Activated T-helper 2 cell treated with anti-CD3 and anti-CD28 coated beads, Interferon-gamma antibody, Interleukin-2, Interleukin-4, amounts not matched to agents 10 μg/mL and 5 μg/mL and 100 μg/mL, durations not matched to agents 14 hours and 24 hours and 36 hours (primary cell): ENCODE data around the gene NR5A1. TPM values are rescaled to one million over a fixed set of nuclear protein-coding genes. Genes with fewer than 3 reads are reported as not detected.

Experiments used
- DNase-seq: peaks from one replicate; pipeline ENCODE4 v3.0.0; 2021; ENCODE audit warnings: low spot score
- H3K27ac Mint-ChIP-seq: one replicate; pipeline ENCODE4 v1.8.0; 2021; ENCODE audit warnings: mixed read lengths
- H3K27me3 Mint-ChIP-seq: one replicate; pipeline ENCODE4 v1.8.0; 2021; ENCODE audit warnings: low read depth, mixed read lengths
- H3K36me3 Mint-ChIP-seq: one replicate; pipeline ENCODE4 v1.8.0; 2021; ENCODE audit warnings: low read depth, mixed read lengths
- H3K4me1 Mint-ChIP-seq: one replicate; pipeline ENCODE4 v1.8.0; 2021; ENCODE audit warnings: low read depth, mixed read lengths
- H3K4me3 Mint-ChIP-seq: one replicate; pipeline ENCODE4 v1.8.0; 2021; ENCODE audit warnings: low read depth, mild to moderate bottlenecking, moderate library complexity, mixed read lengths
- H3K9me3 Mint-ChIP-seq: one replicate; pipeline ENCODE4 v1.8.0; 2021; ENCODE audit warnings: mixed read lengths
- intact Hi-C: fragments of 100-400 bp; cut with micrococcal nuclease; formaldehyde crosslinking; loops from one replicate; pipeline ENCODE4 v1.15.1; 2023
- total RNA-seq: library from RNA; stranded (reverse); gene quantifications from 2 replicates; pipeline ENCODE4 v1.2.3, GENCODE V29; 2022

Gene NR5A1
- total RNA-seq, 1 donor from 2014 or later: not detected

DNA sequence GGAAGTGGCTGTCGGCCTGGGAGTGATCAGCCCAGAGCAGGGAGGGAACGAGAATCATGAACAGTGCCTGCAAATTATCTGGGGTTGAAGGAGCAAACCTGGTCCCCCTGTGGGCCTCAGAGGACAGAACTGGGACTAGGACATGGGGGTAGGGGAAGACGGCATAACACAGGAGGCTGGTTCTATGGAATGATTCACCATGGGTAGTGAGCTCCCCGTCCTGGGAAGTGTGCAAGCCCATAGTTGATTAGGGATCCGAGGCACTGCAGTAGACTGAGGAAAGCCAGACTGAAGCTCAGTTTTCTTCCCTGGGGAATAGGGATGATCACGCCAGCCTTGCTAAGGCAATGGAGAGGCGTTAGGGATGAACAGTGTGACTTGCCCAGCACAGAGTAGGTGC, 51.4 kb downstream of the NR5A1 start:
- Mint-ChIP-seq H3K27me3 (peaks cover 14% of the 10 kb centered on the region), H3K4me1 (no peaks in the 10 kb centered on the region), H3K4me3 (no peak overlapping the region), H3K27ac (no peak overlapping the region), H3K36me3 (no peaks in the 10 kb centered on the region), H3K9me3 (no peaks in the 10 kb centered on the region)
- intact Hi-C loops: no loop called here
- DNase-seq: no peak

GRCh38 chr9:124454791-124455443, 52.3 kb downstream of the NR5A1 start:
- Mint-ChIP-seq H3K9me3 (no peaks in the 10 kb centered on the region), H3K36me3 (no peaks in the 10 kb centered on the region), H3K27me3 (peaks cover 20% of the 10 kb centered on the region), H3K4me1 (no peaks in the 10 kb centered on the region), H3K27ac (no peak overlapping the region), H3K4me3 (no peak overlapping the region)
- intact Hi-C loops: no loop called here
- DNase-seq: no peak

DNA sequence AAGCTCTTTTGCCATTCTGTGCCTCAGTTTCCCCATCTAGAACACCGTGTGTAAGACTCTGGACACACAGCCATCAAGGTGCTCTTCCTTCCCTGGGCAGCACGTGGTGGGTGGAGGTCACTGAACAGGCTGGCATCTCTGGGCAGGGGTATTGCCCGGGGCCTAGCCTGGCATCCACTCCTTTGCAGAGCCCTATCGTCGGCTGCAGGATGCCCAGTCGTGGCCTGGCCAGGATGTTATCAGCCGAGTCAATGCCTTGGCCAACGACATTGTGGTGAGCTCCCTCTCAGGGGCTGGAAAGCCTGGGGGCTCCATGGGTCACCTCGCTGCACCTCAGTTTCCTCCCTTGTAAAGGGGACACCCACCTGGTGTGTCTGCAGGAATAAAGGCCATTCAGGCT, 52.9 kb downstream of the NR5A1 start:
- no peak overlapping the region for H3K27ac Mint-ChIP-seq
- H3K9me3 Mint-ChIP-seq: no peaks in the 10 kb centered on the region
- no peak for DNase-seq
- H3K4me3 Mint-ChIP-seq: no peak overlapping the region
- no peaks in the 10 kb centered on the region for H3K4me1 Mint-ChIP-seq
- no peaks in the 10 kb centered on the region for H3K36me3 Mint-ChIP-seq
- intact Hi-C loops: no loop called here
- peaks cover 26% of the 10 kb centered on the region for H3K27me3 Mint-ChIP-seq

DNA sequence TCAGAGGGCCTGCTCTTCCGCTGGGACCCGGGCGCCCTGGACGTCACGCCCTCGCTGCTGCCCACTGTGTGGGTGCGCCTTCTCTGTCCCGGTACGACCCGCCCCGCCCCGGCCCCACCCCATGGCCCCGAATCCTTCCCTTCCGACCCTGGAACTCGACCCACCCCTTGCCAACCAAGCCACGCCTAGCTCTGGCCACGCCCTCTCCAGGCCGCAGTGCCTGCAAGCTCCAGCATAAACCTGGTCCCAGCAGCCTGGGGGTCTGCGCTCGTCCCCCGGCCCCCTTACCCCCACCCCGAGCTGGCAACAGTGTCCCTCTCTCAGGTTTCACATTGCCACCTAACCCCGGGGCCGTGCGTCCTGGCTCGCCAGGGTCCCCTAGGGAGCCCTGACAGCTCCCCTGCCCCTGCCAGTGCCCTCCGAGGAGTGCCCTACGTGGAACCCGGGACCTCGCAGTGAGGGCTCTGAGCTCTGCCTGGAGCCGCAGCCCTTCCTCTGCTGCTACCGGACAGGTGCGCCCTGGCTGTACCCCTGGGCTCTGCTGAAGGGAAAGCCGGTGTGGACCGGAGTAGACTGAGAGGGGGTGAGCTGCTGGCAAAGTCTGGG, 53.5 kb downstream of the NR5A1 start:
- no peak for DNase-seq
- intact Hi-C loops: no loop called here
- H3K4me1 Mint-ChIP-seq: no peaks in the 10 kb centered on the region
- no peaks in the 10 kb centered on the region for H3K36me3 Mint-ChIP-seq
- H3K4me3 Mint-ChIP-seq: no peak overlapping the region
- no peaks in the 10 kb centered on the region for H3K9me3 Mint-ChIP-seq
- H3K27ac Mint-ChIP-seq: no peak overlapping the region
- peaks cover 28% of the 10 kb centered on the region for H3K27me3 Mint-ChIP-seq

DNA sequence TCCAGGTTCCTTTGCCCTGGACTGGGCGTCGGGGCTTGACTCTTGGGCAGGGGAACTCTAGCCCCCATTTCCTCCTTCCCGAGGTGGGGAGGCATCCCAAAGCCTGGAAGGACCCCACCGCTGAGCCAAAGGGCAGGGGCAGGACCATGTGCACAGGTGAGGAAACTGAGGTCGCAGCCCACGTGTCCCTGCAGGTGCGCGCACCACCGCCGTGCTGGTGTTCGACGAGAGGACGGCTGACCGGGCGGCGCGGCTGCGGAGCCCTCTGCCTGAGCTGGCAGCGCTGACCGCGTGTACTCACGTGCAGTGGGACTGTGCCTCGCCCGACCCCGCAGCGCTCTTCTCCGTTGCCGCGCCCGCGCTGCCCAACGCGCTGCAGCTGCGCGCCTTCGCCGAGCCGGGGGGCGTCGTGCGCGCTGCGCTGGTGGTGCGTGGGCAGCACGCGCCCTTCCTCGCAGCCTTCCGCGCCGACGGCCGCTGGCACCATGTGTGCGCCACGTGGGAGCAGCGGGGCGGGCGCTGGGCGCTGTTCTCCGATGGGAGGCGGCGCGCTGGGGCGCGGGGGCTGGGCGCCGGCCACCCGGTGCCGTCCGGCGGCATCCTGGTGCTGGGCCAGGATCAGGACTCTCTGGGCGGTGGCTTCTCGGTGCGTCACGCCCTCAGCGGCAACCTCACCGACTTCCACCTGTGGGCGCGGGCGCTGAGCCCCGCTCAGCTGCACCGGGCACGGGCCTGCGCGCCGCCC, 54.2 kb downstream of the NR5A1 start:
- intact Hi-C loops: no loop called here
- Mint-ChIP-seq H3K27ac (no peak overlapping the region), H3K36me3 (no peaks in the 10 kb centered on the region), H3K4me3 (no peak overlapping the region), H3K9me3 (no peaks in the 10 kb centered on the region), H3K27me3 (peaks cover 28% of the 10 kb centered on the region), H3K4me1 (no peaks in the 10 kb centered on the region)
- no peak for DNase-seq

DNA sequence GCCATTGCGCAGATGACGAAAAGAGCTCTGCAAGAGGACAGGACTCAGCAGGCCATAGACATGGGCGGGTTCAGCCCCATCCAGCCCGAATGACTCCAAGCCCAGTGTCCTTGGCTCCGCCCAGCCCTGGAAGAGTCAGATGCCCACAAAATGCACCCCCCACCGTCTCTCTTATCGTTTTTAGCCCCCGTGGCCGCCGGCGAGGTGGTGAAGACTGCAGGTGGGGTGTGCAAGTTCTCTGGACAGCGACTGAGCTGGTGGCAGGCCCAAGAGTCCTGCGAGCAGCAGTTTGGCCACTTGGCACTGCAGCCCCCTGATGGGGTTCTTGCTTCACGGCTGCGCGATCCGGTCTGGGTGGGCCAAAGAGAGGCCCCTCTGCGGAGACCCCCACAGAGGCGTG, 54.9 kb downstream of the NR5A1 start:
- DNase-seq: no peak
- H3K4me3 Mint-ChIP-seq: no peak overlapping the region
- intact Hi-C loops: no loop called here
- H3K36me3 Mint-ChIP-seq: no peaks in the 10 kb centered on the region
- H3K9me3 Mint-ChIP-seq: no peaks in the 10 kb centered on the region
- H3K27ac Mint-ChIP-seq: no peak overlapping the region
- peaks cover 28% of the 10 kb centered on the region for H3K27me3 Mint-ChIP-seq
- no peaks in the 10 kb centered on the region for H3K4me1 Mint-ChIP-seq

DNA sequence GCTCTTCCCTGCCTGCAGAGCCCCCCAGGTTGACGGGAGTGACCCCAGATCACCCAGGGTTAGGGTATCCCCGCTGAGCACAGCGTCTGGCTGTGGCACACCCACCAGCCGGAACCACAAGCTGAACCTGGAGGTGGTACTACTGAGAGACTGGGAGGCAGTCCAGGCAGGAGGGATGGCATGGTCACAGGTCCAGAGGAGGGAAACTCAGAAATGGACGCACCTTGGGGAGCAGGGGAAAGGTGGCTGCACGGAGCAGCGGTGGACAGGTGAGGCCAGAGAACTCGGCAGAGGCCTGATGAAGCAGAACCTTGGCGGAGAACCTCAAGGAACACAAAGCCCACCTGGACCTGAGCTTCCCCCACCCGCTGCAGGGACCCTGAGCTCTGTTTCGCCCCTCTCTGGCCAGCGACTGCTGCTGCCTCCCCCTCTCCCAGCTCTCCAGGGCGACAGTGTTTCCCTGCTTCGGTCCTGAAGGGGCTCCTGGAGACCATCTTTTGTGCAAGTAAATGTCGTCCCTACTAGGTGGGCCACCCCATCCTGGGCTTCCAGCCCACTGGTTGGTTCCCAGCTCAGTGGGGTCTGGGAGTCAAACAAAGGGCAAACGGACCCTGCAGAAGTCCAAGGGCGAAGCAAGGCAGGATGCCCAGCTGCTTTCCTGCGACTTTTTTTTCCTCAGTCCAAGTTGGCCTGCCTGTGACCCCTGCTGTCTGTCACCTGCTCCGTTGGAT, 56.1 kb downstream of the NR5A1 start:
- Mint-ChIP-seq H3K36me3 (no peaks in the 10 kb centered on the region), H3K4me3 (no peak overlapping the region), H3K4me1 (no peaks in the 10 kb centered on the region), H3K27me3 (peaks cover 28% of the 10 kb centered on the region), H3K27ac (no peak overlapping the region), H3K9me3 (no peaks in the 10 kb centered on the region)
- intact Hi-C loops: no loop called here
- no peak for DNase-seq

- H3K27ac Mint-ChIP-seq: no peak within 1 kb of the TSS
- intact Hi-C loops: no loop called here
- H3K9me3 Mint-ChIP-seq: no peaks in the 10 kb centered on the region
- H3K27me3 Mint-ChIP-seq: peaks cover 28% of the 10 kb centered on the region
- H3K4me1 Mint-ChIP-seq: no peaks in the 10 kb centered on the region
- H3K36me3 Mint-ChIP-seq: no peaks in the 10 kb centered on the region
- no peak within 1 kb of the TSS for H3K4me3 Mint-ChIP-seq
- DNase-seq: no peak
These were observed 56.8 kb downstream of the NR5A1 start, which contains the start of gene ADGRD2 for GRCh38 chr9:124450241-124450924. TSS of gene ADGRD2 (plus strand) at chr9:124450451. CDS start at chr9:124451667, 1,216 bp downstream.

DNA sequence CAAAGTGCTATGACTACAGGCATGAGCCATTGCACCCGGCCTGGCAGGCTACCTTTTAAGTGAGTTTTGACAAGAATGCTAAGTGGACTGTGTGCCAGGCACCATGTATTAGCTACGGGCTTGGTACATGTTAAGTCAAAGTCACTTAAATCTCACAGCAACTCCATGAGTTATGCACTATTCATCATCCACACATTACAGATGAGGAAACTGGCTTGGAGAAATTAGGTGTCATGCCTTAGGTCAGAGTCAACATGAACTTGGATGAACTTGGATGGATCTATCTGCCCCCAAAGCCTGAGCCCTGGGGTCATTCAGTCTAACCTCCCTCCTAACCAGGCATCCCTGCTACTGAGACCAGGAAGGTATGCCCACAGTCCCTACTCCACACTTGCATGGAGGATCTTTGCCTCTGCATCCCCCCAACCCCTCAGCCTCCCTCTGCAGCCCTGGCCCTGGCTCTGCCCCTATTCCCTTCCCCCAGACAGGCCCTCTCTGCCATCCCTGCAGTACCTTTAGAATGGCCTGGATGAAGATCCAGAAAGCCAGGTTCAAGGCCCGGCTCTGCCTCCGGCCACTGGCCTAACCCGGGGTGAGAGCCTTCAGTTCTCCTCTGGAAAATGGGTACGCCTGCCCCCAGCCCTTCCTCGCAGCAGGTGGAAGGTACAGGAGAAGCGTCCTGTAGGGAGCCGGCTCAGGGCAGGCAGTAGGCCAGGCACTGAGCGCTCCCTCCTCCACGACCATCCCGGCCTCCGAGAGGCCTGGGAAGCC, 57.6 kb downstream of the NR5A1 start:
- no peaks in the 10 kb centered on the region for H3K36me3 Mint-ChIP-seq

GRCh38 chr9:124448019-124448418, 59.2 kb downstream of the NR5A1 start:
- DNase-seq: no peak
- H3K4me1 Mint-ChIP-seq: no peaks in the 10 kb centered on the region
- H3K27me3 Mint-ChIP-seq: peaks cover 30% of the 10 kb centered on the region
- intact Hi-C loops: no loop called here
- no peaks in the 10 kb centered on the region for H3K9me3 Mint-ChIP-seq
- no peak overlapping the region for H3K27ac Mint-ChIP-seq
- H3K36me3 Mint-ChIP-seq: no peaks in the 10 kb centered on the region
- H3K4me3 Mint-ChIP-seq: no peak overlapping the region

More for the DNA sequence above, 57.6 kb downstream of the NR5A1 start:
- Mint-ChIP-seq H3K27me3 (peaks cover 28% of the 10 kb centered on the region), H3K4me1 (no peaks in the 10 kb centered on the region), H3K4me3 (no peak overlapping the region), H3K27ac (no peak overlapping the region), H3K9me3 (no peaks in the 10 kb centered on the region)
- intact Hi-C loops: no loop called here
- no peak for DNase-seq

DNA sequence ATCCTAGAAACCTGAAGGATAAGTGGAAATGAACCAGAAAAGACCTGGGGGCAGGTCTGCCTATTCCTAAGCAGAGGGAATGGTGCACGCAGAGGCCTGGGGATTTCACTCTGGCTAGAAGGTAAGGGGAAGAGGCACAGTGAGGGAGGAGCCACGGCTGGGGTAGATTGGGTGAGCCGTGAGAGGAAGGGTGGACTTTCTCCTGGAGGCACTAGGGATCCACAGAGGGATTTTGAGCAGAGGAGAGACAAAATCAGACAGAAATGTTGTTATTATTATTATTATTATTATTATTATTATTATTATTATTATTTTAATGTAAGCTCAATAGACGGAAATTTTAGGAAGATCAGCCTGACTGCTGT, 59.9 kb downstream of the NR5A1 start:
- Mint-ChIP-seq H3K9me3 (no peaks in the 10 kb centered on the region), H3K4me1 (no peaks in the 10 kb centered on the region), H3K27ac (no peak overlapping the region), H3K36me3 (no peaks in the 10 kb centered on the region), H3K4me3 (no peak overlapping the region), H3K27me3 (peaks cover 29% of the 10 kb centered on the region)
- intact Hi-C loops: no loop called here
- DNase-seq: no peak

DNA sequence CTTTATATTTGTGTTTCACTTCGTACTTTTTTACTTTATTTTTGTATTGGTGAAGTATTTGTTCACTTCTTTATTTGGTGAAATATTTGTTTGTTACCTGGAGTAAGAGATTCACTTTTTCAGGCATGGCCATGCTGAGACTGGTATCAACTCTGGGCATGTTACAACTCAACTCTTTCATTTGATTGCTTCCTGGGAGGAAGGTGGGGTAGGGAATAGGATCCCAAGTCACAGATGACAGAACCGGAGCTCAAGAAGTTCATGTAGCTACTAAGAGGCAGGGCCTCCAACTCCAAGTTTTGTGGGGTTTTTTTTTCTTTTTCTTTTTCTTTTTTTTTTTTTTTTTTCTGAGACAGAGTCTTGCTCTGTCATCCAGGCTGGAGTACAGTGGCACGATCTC, 63.0 kb downstream of the NR5A1 start:
- H3K9me3 Mint-ChIP-seq: no peaks in the 10 kb centered on the region
- H3K27me3 Mint-ChIP-seq: peaks cover 18% of the 10 kb centered on the region
- H3K4me3 Mint-ChIP-seq: no peak overlapping the region
- intact Hi-C loops: no loop called here
- no peaks in the 10 kb centered on the region for H3K4me1 Mint-ChIP-seq
- no peaks in the 10 kb centered on the region for H3K36me3 Mint-ChIP-seq
- DNase-seq: no peak
- H3K27ac Mint-ChIP-seq: no peak overlapping the region
